ENCODE measurements around the gene SEL1L3. TPM values are rescaled to one million over a fixed set of nuclear protein-coding genes. Genes with fewer than 3 reads are reported as not detected.

SEL1L3 gene
- total RNA-seq, 1 donor from 2014 or later: 62.7 TPM

DNA sequence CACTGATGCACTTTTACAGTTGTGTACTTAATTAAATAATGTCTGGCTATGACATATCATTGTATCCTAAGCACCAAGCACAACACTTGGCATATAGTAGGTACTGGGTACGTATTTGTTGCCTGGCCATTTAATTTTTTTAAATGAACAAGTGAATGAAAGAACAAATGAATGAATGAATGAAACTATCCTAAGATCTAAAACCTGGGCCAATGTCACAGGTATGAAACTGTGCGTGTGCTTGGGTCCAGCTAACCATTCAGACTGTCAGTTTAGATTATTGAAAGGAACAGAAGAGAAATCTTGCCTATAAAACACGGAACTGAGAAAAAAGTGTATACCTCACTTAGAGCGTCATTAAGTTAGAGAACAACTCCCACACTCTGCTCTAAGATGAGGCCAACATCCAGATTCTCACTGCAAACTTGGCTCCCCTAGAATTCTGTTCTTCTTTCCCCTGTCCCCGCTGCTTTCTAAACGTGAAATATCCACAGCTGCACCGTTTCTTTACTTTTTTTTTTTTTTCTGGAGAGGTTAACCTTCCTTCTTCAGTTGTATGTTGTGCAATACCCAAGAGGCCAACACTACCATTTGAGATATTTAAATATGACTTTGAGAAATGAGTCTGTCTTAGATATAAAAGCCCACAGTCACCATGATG lies 17.3 kb upstream of the SEL1L3 start:
- TF ChIP-seq, protein P1, sequence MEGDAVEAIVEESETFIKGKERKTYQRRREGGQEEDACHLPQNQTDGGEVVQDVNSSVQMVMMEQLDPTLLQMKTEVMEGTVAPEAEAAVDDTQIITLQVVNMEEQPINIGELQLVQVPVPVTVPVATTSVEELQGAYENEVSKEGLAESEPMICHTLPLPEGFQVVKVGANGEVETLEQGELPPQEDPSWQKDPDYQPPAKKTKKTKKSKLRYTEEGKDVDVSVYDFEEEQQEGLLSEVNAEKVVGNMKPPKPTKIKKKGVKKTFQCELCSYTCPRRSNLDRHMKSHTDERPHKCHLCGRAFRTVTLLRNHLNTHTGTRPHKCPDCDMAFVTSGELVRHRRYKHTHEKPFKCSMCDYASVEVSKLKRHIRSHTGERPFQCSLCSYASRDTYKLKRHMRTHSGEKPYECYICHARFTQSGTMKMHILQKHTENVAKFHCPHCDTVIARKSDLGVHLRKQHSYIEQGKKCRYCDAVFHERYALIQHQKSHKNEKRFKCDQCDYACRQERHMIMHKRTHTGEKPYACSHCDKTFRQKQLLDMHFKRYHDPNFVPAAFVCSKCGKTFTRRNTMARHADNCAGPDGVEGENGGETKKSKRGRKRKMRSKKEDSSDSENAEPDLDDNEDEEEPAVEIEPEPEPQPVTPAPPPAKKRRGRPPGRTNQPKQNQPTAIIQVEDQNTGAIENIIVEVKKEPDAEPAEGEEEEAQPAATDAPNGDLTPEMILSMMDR (IDR thresholded peaks at IDR 0.05; ENCODE audit: unreplicated experiment): no peak
- no peaks in the 10 kb centered on the region for H3K36me3 Mint-ChIP-seq (ENCODE audit: insufficient read depth)
- H3K9me3 Mint-ChIP-seq (ENCODE audit: low read depth): no peaks in the 10 kb centered on the region
- peak overlapping the region; percentile 43 for H3K27ac Mint-ChIP-seq
- peaks cover 7% of the 10 kb centered on the region for H3K4me1 Mint-ChIP-seq (ENCODE audit: low read depth)
- no peak for DNase-seq (ENCODE audit: low spot score, unreplicated experiment)
- no peak overlapping the region for H3K4me3 Mint-ChIP-seq (ENCODE audit: low read depth)
- H3K27me3 Mint-ChIP-seq: peaks cover 3% of the 10 kb centered on the region

DNA sequence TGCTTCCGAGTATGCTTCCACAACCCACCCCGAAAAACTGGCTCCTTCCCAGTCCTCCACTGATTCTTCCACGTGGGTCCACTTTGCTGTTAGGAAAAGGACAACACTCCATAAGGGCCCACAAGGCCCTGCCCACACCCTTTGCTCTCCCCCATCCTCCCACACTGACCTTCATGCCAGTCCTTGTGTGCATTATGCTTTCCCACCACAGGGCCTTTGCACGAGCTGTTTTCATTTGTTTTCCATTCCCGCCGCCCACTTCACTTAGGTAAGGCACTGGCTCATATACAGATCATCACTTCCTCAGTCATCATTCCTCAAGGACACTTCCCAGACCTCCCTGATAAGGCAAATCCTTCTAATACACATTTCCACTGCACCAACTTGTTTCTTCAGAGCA lies 16.8 kb upstream of the SEL1L3 start:
- TF ChIP-seq, protein P1 (IDR thresholded peaks at IDR 0.05; ENCODE audit: unreplicated experiment): no peak
- H3K27me3 Mint-ChIP-seq: peaks cover 3% of the 10 kb centered on the region

DNA sequence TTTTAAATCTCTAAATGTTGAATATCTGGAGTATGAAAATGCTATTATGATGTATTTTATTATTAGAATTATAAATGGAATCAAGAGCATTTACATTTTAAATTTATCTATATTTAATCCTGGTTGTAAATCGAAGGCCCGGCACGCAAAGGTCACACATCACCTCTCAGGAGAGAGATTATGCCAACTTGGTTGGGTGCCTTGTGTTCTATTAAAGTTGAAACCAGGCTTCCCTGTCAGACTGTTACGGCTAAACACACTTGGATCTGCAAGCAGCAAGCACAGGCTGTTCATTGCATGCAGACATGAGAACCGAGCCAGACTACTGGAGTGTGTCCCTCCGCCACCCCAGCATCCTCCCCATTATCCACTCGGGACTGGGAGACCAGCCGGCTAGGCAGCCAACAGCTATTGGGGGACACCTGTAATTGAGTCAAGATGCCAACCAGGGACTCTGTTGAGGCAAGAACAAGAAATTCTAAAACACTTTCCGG lies 16.4 kb upstream of the SEL1L3 start:
- H3K27me3 Mint-ChIP-seq: peaks cover 3% of the 10 kb centered on the region
- H3K4me3 Mint-ChIP-seq (ENCODE audit: low read depth): no peak overlapping the region
- H3K9me3 Mint-ChIP-seq (ENCODE audit: low read depth): no peaks in the 10 kb centered on the region
- H3K27ac Mint-ChIP-seq: no peak overlapping the region
- no peak for DNase-seq (ENCODE audit: low spot score, unreplicated experiment)
- peaks cover 6% of the 10 kb centered on the region for H3K4me1 Mint-ChIP-seq (ENCODE audit: low read depth)
- TF ChIP-seq, protein P1 (IDR thresholded peaks at IDR 0.05; ENCODE audit: unreplicated experiment): no peak
- no peaks in the 10 kb centered on the region for H3K36me3 Mint-ChIP-seq (ENCODE audit: insufficient read depth)

More for the DNA sequence above, 16.8 kb upstream of the SEL1L3 start:
- no peak for DNase-seq (ENCODE audit: low spot score, unreplicated experiment)
- H3K27ac Mint-ChIP-seq: peak overlapping the region; percentile 43
- H3K36me3 Mint-ChIP-seq (ENCODE audit: insufficient read depth): no peaks in the 10 kb centered on the region
- H3K9me3 Mint-ChIP-seq (ENCODE audit: low read depth): no peaks in the 10 kb centered on the region
- H3K4me1 Mint-ChIP-seq (ENCODE audit: low read depth): peaks cover 7% of the 10 kb centered on the region
- H3K4me3 Mint-ChIP-seq (ENCODE audit: low read depth): no peak overlapping the region

DNA sequence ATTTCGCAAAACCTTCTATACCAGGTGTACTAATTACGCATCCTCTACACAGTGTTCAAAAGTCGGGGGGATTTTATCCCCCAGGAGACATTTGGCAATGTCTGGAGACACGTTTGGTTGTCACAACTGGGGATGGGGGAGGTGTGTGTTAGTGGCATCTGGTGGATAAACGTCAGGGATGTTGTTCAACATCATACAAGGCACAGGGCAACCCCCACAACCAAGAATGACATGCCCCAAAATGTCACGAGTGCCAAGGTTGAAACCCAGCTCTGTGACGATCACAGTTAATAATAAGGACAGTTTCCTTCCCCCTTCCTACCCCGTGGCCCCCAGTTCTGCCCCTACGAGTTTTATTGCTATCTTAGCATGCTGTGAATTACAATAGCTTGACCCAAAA lies 15.9 kb upstream of the SEL1L3 start:
- TF ChIP-seq, protein P1 (IDR thresholded peaks at IDR 0.05; ENCODE audit: unreplicated experiment): no peak
- Mint-ChIP-seq H3K27me3 (peaks cover 3% of the 10 kb centered on the region), H3K27ac (no peak overlapping the region), H3K4me1 (ENCODE audit: low read depth) (peaks cover 7% of the 10 kb centered on the region), H3K36me3 (ENCODE audit: insufficient read depth) (no peaks in the 10 kb centered on the region), H3K4me3 (ENCODE audit: low read depth) (no peak overlapping the region), H3K9me3 (ENCODE audit: low read depth) (no peaks in the 10 kb centered on the region)
- no peak for DNase-seq (ENCODE audit: low spot score, unreplicated experiment)

DNA sequence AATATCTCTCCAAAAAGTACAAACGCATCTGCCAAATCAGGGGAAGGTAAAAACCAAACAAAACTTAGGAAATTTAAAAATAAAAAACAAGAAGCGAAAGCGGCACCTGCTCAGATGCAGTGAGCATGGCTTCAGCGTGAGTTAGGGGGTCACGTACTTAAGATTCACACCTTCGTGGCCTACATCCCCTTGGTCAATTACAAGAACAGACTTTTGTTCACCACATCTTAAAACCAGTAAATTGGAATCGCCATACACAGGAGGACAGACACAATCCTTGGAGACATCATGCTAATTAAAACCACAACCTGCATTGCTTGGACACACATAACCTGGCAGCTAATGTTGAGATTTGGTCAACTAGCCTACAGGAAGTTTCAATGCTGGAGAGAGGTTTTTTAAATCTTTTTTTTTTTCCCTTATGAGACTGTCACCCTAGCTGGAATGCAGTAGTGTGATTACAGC lies 12.5 kb upstream of the SEL1L3 start:
- TF ChIP-seq, protein P1 (IDR thresholded peaks at IDR 0.05; ENCODE audit: unreplicated experiment): no peak
- Mint-ChIP-seq H3K27ac (no peak overlapping the region), H3K27me3 (no peaks in the 10 kb centered on the region), H3K4me3 (ENCODE audit: low read depth) (no peak overlapping the region), H3K9me3 (ENCODE audit: low read depth) (no peaks in the 10 kb centered on the region), H3K4me1 (ENCODE audit: low read depth) (peaks cover 13% of the 10 kb centered on the region), H3K36me3 (ENCODE audit: insufficient read depth) (no peaks in the 10 kb centered on the region)
- no peak for DNase-seq (ENCODE audit: low spot score, unreplicated experiment)
